ENCODE results near the gene CHD5. TPM values are rescaled to one million over a fixed set of nuclear protein-coding genes. Genes with fewer than 3 reads are reported as not detected.

CHD5 gene
- total RNA-seq, 4 donors from 2014 or later, result 0.38 to 0.62 TPM; not detected in 2

DNA sequence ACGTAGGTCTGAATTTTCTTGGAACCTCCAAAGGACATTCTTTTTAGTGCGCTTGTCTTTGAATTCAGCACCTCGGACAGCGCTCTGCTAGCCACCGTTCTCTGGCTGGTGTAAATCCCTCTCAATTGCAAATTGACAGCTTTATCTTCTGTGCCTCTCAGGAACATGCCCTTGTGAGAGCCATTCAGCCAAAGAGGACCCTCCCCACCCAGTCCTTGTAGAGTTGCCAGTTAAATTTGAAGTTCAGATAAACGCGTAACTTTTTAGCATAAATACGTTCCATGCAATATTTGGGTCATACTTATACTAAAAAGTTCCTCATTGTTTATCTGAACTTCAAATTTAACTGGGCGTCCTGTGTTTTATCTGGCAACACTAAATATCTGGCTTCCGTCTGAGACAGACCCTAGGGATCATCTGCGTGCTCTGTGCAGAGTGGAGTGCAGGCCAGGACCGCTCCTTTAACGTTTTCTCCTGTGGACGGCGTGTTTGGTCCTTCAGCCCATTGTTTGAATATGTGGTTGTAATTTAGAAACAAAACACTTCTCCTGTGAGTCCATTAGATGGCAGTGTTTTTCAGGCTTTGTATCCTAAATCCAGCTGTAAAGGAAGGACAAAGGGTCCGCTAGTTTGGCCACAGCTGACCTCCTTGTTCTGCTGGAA is 127.4 kb downstream of the CHD5 start:
- no peak overlapping the region for H3K4me3 ChIP-seq
- WGBS, 2 donors, result 22 to 26% methylated on average over 16 of the region's 16 CpGs
- no peaks in the 10 kb centered on the region for H3K36me3 ChIP-seq
- DNase-seq, result no peak
- intact Hi-C loops (cut with DNase I), result loop anchor here (10.0 kb wide), 1 partner anchor 292 kb away; no protein-coding TSS in a partner anchor
- H3K9me3 ChIP-seq, result no peaks in the 10 kb centered on the region
- TF ChIP-seq POLR2A (IDR thresholded peaks at IDR 0.05), result no peak
- TF ChIP-seq, protein P1, sequence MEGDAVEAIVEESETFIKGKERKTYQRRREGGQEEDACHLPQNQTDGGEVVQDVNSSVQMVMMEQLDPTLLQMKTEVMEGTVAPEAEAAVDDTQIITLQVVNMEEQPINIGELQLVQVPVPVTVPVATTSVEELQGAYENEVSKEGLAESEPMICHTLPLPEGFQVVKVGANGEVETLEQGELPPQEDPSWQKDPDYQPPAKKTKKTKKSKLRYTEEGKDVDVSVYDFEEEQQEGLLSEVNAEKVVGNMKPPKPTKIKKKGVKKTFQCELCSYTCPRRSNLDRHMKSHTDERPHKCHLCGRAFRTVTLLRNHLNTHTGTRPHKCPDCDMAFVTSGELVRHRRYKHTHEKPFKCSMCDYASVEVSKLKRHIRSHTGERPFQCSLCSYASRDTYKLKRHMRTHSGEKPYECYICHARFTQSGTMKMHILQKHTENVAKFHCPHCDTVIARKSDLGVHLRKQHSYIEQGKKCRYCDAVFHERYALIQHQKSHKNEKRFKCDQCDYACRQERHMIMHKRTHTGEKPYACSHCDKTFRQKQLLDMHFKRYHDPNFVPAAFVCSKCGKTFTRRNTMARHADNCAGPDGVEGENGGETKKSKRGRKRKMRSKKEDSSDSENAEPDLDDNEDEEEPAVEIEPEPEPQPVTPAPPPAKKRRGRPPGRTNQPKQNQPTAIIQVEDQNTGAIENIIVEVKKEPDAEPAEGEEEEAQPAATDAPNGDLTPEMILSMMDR (IDR thresholded peaks at IDR 0.05), result peak; percentile 34 to 59 (median 40)
- no peak overlapping the region for H3K27ac ChIP-seq
- peaks cover 0 to 6% (median 0%) of the 10 kb centered on the region in 4 donors for H3K27me3 ChIP-seq
- peaks cover 0 to 14% (median 0%) of the 10 kb centered on the region in 3 donors for H3K4me1 ChIP-seq

Other genes with a start within 250 kb of the CHD5 start
- gene NPHP4, start 187.9 kb downstream of the CHD5 start, total RNA-seq, result 1 to 10 TPM; 2.4 to 8.8 (median 5.3) TPM
- 1 to 10 TPM; 1.8 to 9.3 (median 3.9) TPM for gene KCNAB2, start 134.4 kb downstream of the CHD5 start, total RNA-seq
- 100 to 1,000 TPM in 3 of 4 donors, 10 to 100 TPM in 1; 75.5 to 237 (median 192) TPM for gene RPL22, start 19.3 kb upstream of the CHD5 start, total RNA-seq
- gene RNF207, start 25.8 kb upstream of the CHD5 start, total RNA-seq, result 10 to 100 TPM in 3 of 4 donors, 1 to 10 TPM in 1; 6.6 to 43.3 (median 23.3) TPM
- gene ICMT, start 55.6 kb upstream of the CHD5 start, total RNA-seq, result 10 to 100 TPM; 43.0 to 85.3 (median 53.4) TPM
- not detected for gene HES3, start 63.9 kb upstream of the CHD5 start, total RNA-seq
- 10 to 100 TPM in 2 of 4 donors, 1 to 10 TPM in 2; 5.6 to 12.3 (median 10.2) TPM for gene GPR153, start 80.8 kb upstream of the CHD5 start, total RNA-seq
- 10 to 100 TPM; 23.5 to 50.7 (median 39.0) TPM for gene ACOT7, start 213.4 kb upstream of the CHD5 start, total RNA-seq
- 10 to 100 TPM; 40.5 to 51.9 (median 50.2) TPM for gene HES2, start 239.6 kb upstream of the CHD5 start, total RNA-seq
- gene ESPN, start 244.5 kb upstream of the CHD5 start, total RNA-seq, result 10 to 100 TPM; 14.5 to 22.2 (median 18.6) TPM

All from esophagus squamous epithelium (tissue), 5 donors.